Kidney glomerular epithelial cell (primary cell): ENCODE data around the gene OR2M3.
"Not testable (repeated sequence)": the region's sequence is repeated elsewhere in the genome, so short reads cannot be mapped to it uniquely, and the experiment has no call there.

Source experiments
- DNase-seq: peaks from one replicate; lab custom pipeline; 2025; lab: John Stamatoyannopoulos, UW

OR2M3 gene, protein sequence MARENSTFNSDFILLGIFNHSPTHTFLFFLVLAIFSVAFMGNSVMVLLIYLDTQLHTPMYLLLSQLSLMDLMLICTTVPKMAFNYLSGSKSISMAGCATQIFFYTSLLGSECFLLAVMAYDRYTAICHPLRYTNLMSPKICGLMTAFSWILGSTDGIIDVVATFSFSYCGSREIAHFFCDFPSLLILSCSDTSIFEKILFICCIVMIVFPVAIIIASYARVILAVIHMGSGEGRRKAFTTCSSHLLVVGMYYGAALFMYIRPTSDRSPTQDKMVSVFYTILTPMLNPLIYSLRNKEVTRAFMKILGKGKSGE

DNA sequence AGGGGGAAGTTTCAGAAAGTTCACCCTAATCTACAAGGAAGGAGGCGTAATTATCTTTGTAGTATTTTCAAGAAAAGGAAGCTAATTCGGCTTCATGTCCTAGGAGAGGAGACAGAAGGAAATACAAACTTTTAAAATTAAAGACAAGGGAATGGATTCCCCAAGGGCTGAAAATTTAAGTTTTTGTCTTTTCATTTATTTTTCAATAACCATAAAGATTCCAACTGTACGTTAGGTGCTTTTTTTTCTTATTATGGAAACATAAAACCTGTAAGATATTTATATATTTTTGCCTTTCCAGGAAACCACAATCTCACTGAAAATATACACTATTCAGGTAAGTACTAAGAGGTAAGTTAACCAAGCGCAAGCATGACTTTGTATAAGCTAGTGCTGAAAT is at the start of gene OR2M3:
Gene OR2M3 (plus strand): TSS at position 301 of the 400 bp plus-strand sequence. CDS start 5,803 bp downstream, outside the sequence.
- DNase-seq, result no peak

DNA sequence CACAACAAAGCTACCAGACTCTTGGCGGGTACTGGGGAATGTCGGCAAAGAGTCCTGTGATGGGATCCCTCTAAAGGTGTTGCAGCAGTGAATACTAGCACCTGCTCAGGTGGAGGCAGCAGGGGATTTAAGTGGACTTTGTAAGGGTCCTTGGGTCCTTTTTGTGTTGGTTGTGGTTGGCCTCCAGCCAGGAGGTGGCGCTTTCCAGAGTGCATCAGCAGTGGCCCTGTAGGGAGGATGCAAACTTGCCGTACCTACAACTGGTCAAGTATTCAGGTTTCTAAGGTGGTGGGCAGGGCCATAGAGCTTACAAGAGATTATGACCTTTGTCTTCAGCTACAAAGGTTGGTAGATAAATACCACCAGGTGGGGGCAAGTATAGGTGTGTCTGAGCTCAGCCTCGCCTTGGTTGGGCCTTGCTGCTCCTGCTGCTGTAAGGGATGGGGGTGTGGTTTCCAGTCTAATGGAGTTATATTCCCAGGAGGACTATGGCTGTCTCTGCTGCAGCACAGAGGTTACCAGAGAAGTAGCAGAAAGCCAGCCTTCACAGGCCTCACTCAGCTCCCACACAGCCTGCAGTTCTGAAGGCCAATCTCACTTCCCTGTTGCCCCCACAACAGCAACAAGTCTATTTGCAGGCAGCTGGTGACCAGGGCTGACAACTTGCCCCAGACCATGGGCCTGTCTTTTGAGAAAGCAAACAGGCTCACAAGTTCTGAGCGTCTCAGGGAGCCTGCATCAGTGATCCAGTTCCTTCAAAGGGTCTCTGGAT is 44.8 kb upstream of the OR2M3 start:
- no peak for DNase-seq

DNA sequence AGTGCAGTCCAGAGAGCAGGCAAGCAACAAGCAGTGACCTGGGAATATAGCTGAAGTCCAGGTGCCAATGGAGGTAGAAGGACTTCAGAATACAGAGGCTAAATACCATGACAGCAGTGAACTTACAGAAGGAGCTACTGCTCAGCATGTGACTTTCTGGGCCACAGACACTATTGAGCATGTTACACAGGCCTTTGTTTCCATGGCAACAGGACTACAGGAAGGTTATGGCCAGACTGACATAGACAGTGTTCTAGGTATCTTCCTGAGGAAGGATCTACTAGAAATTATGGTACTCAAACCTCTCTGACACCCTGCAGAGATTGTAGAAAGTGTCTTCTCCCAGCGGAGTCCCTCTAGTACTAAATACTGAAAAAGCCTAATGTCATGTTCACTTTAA is 41.1 kb upstream of the OR2M3 start:
- no peak for DNase-seq

DNA sequence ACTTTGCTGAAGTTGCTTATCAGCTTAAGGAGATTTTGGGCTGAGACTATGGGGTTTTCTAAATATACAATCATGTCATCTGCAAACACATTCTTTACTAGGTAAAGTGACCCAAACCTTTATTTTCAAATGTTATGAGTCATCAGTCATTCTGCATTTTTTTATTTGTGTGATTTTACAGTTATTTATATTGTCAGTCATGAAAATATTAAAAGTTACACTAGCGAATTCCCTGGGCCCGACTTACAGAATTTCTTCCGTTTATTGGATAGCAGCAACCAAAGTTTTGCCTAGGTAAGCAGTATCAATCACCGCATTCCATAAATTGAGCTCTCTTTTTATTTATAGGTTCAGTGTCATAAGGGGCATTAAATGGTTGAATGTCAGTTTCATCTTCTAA is 38.3 kb upstream of the OR2M3 start:
- no peak for DNase-seq

DNA sequence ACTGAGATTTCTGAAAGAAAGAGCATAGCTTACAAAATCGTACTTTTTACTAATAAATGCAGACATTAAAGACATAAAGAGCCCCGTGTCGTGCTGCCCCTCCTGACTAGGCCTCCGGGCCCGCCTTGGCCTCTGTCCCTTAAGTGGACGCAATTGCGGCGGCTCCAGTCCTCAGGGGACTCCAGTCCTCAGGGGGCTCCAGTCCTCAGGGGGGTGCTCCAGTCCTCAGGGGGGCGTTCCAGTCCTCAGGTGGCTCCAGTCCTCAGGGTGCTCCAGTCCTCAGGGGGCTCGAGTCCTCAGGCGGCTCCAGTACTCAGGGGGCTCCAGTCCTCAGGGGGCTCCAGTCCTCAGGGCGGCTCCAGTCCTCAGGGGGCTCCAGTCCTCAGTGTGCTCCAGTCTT is 33.0 kb upstream of the OR2M3 start:
- no peak for DNase-seq

DNA sequence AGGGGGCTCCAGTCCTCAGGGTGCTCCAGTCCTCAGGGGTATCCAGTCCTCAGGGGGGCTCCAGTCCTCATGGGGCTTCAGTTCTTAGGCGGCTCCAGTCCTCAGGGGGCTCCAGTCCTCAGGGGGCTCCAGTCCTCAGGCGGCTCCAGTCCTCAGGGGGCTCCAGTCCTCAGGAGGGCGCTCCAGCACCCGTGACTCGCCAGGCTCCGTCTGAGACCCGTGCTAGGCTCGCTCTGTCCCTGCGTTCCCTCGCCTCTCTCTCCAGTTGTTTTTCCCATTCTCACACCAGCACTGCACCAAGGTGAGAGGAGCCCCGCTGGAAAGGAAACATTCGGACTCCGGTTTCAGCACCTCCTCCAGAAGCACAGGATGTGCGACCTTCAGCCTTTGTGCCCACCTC is 31.9 kb upstream of the OR2M3 start:
- DNase-seq, result no peak

DNA sequence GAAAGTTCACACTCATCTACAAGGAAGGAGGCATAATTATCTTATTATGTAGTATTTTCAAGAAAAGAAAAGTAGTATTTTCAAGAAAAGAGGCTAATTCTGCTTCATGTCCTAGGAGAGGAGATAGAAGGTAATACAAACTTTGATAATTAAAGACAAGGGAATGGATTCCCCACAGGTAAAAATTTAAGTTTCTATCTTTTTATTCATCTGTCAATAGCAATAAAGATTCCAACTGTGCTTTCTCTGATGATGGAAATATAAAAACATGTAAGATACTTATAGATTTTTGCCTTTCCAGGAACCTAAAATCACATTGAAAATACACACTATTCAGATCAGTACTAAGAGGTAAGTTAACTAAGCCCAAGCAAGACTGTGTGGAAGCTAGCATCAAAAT is 22.5 kb upstream of the OR2M3 start, which contains the start of gene OR2M2:
Gene OR2M2 (plus strand): TSS at position 301 of the 400 bp plus-strand sequence. CDS start 5,165 bp downstream, outside the sequence.
- DNase-seq, result no peak

DNA sequence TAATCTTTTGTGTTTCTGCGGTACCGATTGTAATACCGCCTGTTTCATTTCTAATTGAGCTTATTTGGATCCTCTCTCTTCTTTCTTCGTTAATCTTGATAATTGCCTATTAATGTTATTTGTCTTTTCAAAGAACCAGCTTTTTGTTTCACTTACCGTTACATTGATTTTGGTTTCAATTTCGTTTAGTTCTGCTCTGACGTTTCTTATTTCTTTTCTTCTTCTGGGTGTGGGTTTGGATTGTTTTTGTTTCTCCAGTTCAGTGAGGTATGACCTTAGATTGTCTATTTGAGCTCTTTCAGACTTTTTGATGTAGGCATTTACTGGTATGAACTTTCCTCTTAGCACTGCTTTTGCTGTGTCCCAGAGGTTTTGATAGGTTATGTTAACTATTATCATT is 13.1 kb upstream of the OR2M3 start:
- no peak for DNase-seq

DNA sequence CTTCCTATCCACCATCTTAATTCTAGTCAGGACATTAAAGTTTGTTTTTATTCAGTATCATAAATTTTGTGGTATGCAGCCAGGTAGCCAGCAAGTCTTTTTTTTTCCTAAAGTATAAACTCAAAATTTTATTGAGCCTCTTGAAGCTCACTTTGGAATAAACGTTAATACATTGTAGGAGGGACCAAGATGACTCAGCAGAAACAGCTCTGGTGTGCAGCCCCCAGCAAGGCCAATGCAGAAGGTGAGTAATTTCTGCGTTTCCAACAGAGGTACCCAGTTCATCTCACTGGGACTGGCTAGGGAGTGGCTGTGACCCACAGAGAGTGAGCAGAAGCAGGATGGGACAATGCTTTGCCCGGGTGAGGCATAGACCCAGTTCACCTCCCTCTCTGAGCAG is 9.7 kb upstream of the OR2M3 start:
- DNase-seq, result no peak

DNA sequence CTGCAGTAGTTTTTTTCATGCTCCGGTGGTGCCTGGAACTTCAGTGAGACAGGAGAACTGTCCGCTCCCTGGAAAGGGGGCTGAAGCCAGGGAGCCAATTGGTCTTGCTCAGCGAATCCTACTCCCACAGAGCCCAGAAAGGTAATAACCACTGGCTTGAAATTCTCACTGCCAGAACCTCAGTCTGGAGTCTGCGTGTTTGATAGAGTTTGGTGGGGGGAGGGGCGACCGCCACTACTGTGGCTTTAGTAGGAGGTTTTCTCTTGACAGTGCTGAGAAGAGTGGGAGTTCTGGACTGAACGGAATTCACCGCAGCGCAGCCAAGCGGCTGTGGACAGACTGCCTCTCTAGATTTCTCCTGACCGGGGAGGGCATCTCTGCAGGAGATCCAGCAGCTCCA is 8.0 kb upstream of the OR2M3 start:
- DNase-seq, result no peak

DNA sequence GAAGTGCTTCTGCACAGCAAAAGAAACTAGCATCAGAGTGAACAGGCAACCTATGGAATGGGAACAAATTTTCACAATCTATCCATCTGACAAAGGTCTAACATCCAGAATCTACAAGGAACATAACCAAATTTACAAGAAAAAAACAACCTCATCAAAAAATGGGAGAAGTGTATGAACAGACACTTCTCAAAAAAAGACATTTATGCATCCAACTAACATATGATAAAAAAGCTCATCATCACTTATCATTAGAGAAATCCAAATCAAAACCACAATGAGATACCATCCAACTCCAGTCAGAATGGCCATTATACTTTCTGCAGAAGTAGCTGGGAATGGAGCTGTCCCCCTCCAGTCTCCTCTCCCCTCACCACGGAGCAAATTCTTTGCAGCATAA is 2.9 kb upstream of the OR2M3 start:
- DNase-seq, result no peak

DNA sequence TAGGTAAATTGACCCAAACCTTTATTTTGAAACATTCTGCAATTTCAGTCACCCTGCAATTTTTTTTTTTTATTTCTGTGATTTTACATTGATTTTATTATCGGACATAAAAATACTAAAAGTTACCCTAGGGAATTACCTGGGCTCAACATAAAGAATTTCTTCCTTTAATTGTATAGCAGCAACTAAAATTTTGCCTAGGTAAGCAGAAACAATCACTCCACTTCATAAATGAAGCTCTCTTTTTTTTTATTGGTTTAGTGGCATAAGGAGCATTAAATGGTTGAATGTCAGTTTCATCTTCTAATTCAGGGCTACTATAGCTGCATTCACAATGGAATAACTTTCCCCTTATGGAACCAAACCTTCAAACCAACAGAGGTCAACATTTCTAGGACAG is 18.8 kb downstream of the OR2M3 start:
- no peak for DNase-seq

DNA sequence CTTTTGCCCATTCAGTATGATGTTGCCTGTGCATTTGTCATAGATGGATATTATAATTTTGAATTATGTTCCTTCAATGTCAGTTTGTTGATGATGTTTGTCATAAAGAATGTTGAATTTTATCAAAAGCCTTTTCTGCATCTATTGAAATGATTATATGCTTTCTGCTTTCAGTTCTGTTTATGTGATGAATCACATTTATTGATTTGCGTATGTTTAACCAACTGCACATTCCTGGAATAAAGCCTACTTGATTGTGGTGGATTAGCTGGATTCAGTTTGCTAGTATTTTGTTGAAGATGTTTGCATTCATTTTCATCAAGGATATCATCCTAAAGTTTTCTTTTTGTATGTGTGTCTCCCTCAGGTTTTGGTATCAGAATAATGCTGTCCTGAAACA is 28.5 kb downstream of the OR2M3 start:
- no peak for DNase-seq

DNA sequence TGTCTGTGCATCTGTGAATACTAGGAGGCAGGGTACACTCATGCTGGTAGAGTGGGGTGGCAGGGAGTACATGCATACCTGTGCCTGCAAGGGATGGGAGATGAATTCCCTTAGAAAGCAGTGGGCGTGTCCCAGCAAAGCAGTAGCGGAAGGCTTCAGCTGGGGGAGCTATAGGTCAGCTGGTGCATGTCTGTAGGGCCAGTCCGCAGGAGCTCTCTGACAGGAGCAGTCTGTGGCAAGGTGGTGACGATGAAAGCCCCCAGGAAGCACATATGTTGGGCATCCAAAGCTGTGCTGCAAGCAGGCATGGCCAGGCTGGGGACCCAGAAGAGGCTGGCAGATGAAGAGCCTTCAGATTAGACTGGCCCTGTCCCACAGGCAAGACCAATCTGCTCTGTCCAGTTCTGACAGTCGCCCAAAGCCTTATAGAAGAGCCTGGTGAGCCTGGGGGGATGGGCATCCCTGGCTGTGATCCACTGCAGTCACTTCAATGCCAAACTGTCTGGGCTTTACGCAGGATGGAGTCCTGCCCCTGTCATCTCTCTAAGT is 32.4 kb downstream of the OR2M3 start:
- no peak for DNase-seq

DNA sequence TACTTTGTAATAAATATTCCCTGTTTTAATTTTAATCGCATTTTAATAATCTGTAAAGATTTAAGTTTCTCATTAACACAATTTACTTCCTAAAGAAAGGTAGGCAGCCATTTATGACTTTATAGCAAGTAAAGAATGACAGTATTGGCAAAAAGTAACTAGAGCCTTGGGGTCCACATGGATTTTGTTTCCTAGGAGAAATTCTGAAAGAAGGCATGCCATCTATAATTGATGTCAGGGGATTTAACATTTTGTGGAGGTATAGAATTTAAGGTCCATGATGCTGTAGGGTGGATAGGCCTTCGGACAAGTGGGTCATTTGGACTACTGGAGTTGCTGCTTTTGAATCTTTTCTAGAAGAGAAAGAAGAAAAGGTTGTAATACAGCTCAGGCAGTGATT is 34.1 kb downstream of the OR2M3 start, which contains the start of gene OR2M4:
Gene OR2M4 (plus strand): TSS at position 301 of the 400 bp plus-strand sequence. CDS start 7,512 bp downstream, outside the sequence.
- DNase-seq, result no peak

DNA sequence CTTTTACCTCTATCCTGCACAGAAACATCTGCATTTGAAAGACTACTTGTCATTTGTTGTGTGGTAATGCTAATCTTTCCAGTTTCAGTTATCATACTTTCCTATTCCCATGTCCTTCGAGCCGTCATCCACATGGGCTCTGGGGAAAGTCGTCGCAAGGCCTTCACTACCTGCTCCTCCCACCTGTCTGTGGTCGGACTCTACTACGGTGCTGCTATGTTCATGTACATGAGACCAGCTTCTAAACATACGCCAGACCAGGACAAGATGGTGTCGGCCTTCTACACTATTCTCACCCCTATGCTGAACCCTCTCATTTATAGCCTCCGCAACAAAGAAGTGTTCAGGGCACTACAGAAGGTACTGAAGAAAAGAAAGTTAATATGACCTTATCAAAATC is 42.4 kb downstream of the OR2M3 start:
- DNase-seq, result no peak

DNA sequence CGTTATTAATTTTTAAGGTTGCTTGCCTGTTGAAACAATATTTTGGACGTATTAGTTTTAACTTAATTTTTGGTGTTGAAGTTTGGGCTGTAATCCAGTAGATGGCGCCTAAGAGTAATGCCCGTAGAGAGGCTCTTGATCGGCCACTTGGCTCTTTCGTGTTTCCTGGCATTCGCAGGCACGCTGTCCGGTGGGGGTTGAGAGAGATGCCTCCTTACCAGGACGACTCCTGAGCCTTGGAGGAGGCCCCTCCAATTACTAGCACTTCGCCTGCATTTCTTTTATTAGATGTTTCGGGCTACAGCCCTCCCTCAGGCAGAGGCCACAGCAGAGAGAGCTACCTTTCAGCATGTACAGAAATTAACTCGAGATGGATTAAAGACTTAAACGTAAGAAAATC is 46.1 kb downstream of the OR2M3 start:
- DNase-seq, result peak; percentile 24

DNA sequence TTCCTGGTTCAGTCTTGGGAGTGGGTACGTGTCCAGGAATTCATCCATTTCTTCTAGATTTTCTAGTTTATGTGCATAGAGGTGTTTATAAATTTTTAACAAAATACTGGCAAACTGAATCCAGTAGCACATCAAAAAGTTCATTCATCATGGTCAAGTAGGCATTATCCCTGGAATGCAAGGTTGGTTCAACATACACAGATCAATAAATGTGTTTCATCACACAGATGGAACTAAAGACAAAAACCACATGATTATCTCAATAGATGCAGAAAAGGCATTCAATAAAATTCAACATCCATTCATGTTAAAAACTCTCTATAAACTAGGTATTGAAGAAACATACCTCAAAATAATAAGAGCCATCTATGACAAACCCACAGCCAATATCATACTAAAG is 62.2 kb downstream of the OR2M3 start:
- not testable (repeated sequence) for DNase-seq
